ENCODE results near the gene CPEB4. TPM values are rescaled to one million over a fixed set of nuclear protein-coding genes. Genes with fewer than 3 reads are reported as not detected.

CPEB4 gene
- total RNA-seq, 1 donor from 2014 or later = 19.5 TPM

- no peak overlapping the region for H3K27ac Mint-ChIP-seq (ENCODE audit: unreplicated experiment)
- no peak for DNase-seq (ENCODE audit: low spot score)
- H3K4me1 Mint-ChIP-seq (ENCODE audit: unreplicated experiment) = peaks cover 34% of the 10 kb centered on the region
- no peak for TF ChIP-seq CTCF (IDR thresholded peaks at IDR 0.05; ENCODE audit: unreplicated experiment)
- peaks cover 2% of the 10 kb centered on the region for H3K27me3 Mint-ChIP-seq (ENCODE audit: unreplicated experiment)
- no peaks in the 10 kb centered on the region for H3K36me3 Mint-ChIP-seq (ENCODE audit: low read depth, unreplicated experiment)
- peaks cover 4% of the 10 kb centered on the region for H3K9me3 Mint-ChIP-seq (ENCODE audit: unreplicated experiment)
- H3K4me3 Mint-ChIP-seq (ENCODE audit: unreplicated experiment) = no peak overlapping the region
These were observed 32.8 kb upstream of the CPEB4 start for GRCh38 chr5:173855162-173855994.

- H3K27ac Mint-ChIP-seq (ENCODE audit: unreplicated experiment) = no peak overlapping the region
- H3K9me3 Mint-ChIP-seq (ENCODE audit: unreplicated experiment) = peaks cover 4% of the 10 kb centered on the region
- no peaks in the 10 kb centered on the region for H3K36me3 Mint-ChIP-seq (ENCODE audit: low read depth, unreplicated experiment)
- H3K4me3 Mint-ChIP-seq (ENCODE audit: unreplicated experiment) = no peak overlapping the region
- H3K4me1 Mint-ChIP-seq (ENCODE audit: unreplicated experiment) = peaks cover 32% of the 10 kb centered on the region
- peaks cover 2% of the 10 kb centered on the region for H3K27me3 Mint-ChIP-seq (ENCODE audit: unreplicated experiment)
- TF ChIP-seq CTCF (IDR thresholded peaks at IDR 0.05; ENCODE audit: unreplicated experiment) = no peak
- DNase-seq (ENCODE audit: low spot score) = no peak
These were observed 32.0 kb upstream of the CPEB4 start for GRCh38 chr5:173855995-173856656.

GRCh38 chr5:173857234-173857633 lies 30.9 kb upstream of the CPEB4 start:
- H3K36me3 Mint-ChIP-seq (ENCODE audit: low read depth, unreplicated experiment) = no peaks in the 10 kb centered on the region

GRCh38 chr5:173858021-173858669 lies 30.0 kb upstream of the CPEB4 start:
- Mint-ChIP-seq H3K36me3 (ENCODE audit: low read depth, unreplicated experiment) (no peaks in the 10 kb centered on the region), H3K27ac (ENCODE audit: unreplicated experiment) (no peak overlapping the region), H3K27me3 (ENCODE audit: unreplicated experiment) (peaks cover 2% of the 10 kb centered on the region), H3K4me3 (ENCODE audit: unreplicated experiment) (no peak overlapping the region), H3K4me1 (ENCODE audit: unreplicated experiment) (peaks cover 21% of the 10 kb centered on the region), H3K9me3 (ENCODE audit: unreplicated experiment) (peaks cover 4% of the 10 kb centered on the region)
- DNase-seq (ENCODE audit: low spot score) = no peak
- TF ChIP-seq CTCF (IDR thresholded peaks at IDR 0.05; ENCODE audit: unreplicated experiment) = no peak

More at GRCh38 chr5:173857234-173857633, 30.9 kb upstream of the CPEB4 start:
- no peak for DNase-seq (ENCODE audit: low spot score)
- Mint-ChIP-seq H3K4me3 (ENCODE audit: unreplicated experiment) (no peak overlapping the region), H3K27me3 (ENCODE audit: unreplicated experiment) (peaks cover 2% of the 10 kb centered on the region), H3K4me1 (ENCODE audit: unreplicated experiment) (peaks cover 26% of the 10 kb centered on the region), H3K27ac (ENCODE audit: unreplicated experiment) (no peak overlapping the region), H3K9me3 (ENCODE audit: unreplicated experiment) (peaks cover 4% of the 10 kb centered on the region)
- no peak for TF ChIP-seq CTCF (IDR thresholded peaks at IDR 0.05; ENCODE audit: unreplicated experiment)

All from endothelial cell (in vitro differentiated cells).